DMS79 treated with DMSO at 0.1 percent for 48 hours (cell line): ENCODE data around the gene CPNE4.

Source experiments
- DNase-seq: peaks from one replicate; lab custom pipeline; 2025; lab: John Stamatoyannopoulos, UW

CPNE4 gene

DNA sequence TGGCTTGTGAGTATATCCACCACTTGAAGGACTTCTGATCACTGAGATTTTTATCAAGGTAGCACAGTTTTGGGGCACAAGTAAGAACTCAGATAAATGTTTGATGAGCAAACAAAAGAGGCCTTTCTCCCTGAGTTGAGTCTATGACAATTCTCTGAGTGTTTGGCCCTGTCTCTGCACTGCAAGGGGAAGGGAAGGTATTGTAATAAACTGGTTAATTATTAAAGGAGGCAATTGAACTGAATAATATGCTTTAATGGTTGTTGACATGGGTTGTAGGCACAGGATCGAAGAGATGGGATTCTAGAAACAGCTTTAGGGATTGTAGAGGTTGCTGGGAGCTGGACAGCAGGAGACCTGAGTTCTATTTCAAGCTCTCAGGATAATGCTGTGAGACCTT is 437.0 kb downstream of the CPNE4 start:
- DNase-seq, result no peak

DNA sequence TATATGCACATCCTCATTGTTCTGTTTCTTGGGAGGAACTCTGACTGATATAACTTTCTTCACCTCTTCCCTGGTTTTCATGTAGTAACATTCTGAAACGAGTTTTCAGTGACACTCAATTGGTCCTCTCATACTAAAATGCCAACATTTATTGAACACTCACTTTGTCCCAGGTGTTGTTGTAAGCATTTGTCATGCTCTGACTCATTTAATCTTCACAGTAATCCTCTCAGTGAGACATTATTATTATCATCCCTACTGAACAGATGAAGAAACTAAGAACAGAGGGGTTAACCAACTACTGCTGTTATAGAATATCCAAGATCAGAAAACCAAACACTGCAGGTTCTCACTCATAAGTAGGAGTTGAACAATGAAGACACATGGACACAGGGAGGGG is 437.9 kb downstream of the CPNE4 start:
- no peak for DNase-seq

DNA sequence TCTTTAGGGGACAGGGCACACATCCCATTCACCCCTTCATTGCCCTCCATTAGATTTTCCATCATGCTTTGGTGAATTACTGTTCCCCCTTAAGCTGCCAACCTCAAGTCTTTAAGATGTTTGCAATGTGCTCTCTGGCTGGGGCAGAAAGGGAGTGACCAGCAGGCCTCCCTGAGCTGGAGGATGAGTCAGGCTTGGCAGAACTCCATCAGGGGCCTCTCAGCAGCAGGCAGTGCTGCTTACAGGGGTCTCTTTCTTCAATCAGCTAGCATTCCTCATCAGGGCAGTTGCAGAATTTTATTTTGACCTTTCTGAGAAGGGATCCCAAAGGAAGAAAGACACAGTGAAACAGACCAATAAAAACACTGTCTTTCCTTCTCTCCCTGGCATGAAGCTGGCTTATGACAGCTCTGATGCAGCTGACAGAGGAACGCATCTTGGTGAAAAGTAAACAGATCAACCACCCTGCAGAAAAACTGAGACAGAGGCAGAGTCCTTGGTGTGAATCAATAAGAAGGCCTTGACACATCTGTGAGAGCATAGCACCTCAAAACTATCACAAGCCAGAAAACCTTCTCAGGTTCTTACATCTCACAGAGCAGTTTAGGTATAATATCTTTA is 443.3 kb downstream of the CPNE4 start:
- DNase-seq, result peak; percentile 6

DNA sequence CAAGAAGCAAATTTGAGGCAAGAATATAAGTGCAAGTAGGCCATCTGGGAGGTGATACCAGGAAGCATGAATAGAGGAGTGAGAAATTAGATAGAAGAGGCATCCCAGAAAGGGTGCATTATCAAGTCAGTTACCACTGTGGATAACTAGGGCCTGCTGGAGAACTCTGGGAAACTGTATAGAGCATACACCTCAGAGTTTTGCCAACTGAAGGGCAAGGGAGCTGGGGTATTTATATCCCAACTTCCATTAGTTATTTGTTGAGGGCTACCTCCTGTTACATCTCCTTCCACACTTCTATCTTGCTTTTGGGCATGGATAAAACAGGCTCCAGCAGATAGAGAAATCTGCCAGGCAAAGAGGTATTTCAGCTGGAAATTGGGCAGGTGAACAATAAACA is 448.5 kb downstream of the CPNE4 start:
- no peak for DNase-seq

DNA sequence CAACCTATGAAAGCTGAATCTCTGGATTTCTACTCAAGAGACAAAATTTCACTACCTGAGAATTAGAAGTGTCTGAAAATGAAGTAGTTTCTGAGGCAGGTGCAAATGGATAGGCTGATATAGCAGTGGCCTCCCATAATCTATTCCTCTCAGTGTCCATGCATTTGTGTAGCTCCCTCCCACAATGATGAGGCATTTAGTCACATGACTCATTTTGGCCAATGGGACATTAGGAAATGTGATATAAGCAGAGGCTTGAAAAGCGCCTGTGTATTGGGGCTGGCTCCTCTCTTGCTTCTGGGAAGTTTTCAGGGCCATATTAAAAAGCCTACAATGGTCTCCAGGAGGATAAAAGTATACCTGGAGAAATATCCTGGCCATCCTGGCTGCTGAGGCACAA is 452.4 kb downstream of the CPNE4 start:
- no peak for DNase-seq

DNA sequence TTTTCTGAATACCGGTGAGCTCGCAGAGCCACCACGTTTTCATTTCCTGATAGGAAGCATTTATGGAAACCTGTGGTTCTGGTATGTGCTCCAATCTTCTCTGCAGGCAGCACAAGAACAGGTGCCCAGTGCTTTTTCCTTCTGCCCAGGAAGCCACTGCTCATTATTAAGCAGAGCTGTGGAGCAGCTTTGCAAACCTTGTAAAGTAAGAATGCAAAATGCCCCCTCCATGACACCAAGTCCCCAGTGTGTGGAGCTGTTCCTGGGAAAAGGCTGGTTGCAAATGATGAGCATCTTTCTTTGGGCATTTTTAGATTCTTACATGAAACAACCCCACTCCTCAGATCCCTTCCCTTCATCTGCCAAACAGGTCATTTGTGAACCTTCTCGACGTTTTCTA is 466.4 kb downstream of the CPNE4 start:
- no peak for DNase-seq

DNA sequence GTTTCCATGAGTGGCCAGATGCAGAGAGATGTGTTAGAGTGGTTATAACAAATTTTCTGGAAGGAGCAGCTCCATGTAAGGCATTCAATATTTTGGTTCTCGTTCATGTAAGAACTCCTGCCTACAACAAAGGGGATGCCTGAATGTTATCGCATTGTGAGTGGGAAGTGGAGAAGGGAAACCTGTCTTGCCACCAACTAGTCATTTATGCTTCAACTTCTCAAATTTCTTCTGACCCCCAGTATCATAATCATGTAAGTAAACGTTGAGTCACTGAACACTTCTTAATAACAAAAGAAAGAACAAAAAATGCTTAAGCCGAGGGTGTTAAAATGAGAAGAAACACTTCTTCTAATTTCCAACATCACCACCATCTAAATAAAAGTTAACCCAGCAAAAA is 470.0 kb downstream of the CPNE4 start:
- no peak for DNase-seq

DNA sequence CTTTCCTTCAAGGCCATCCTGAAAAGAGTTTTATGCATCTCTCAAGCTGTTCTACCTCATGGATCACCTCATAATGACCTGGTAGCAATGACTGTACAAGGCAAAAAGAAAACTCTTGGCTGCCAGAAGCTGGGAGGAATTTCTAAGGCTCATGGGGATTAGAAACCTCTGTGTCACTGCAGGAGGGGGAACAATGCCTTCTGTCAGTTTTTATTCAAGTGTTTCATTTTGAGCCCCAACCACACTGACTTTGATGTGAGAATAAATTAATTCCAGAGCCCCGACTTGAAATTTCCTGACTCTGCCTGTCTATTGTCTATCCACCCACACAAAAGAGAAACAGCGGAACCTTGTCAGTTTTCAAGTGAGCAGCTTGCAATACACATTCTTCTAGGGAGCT is 473.3 kb downstream of the CPNE4 start:
- no peak for DNase-seq

DNA sequence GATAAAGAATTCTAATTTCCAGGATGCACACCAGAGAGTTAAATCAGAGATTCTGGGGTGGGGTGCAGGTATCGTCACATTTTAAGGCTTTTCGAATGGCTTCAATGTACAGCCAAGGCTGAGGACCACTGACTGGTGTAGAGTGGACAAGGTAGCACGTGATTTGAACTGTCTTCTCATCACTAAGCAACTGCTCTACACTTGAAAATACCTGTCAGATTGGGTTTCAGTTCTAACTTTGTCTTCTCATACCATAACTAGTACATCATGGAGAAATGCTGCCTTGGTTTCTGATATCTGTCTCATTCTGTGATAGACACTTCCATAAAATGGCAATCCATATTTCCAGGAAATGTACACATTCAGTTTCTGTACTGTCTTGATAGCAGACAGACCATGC is 474.0 kb downstream of the CPNE4 start:
- DNase-seq, result no peak

DNA sequence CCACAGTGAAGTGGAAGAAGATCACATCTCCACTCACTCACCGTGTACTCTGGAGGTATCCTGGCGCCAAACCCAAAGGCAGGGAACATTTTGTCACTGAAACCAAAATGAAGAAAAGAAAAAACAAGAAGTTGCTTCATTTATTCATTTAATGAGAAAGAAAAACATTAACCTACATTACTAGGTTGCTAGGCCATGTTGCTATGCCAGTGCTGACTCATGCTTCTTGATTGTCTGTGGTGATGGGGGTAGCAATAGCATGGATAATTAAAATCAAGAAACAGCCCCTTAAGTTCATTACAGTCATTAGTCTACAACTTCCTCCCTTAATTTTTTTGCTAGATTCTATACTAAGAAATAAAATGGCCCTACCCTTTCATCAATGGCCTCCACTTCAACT is 479.4 kb downstream of the CPNE4 start:
- DNase-seq, result no peak

DNA sequence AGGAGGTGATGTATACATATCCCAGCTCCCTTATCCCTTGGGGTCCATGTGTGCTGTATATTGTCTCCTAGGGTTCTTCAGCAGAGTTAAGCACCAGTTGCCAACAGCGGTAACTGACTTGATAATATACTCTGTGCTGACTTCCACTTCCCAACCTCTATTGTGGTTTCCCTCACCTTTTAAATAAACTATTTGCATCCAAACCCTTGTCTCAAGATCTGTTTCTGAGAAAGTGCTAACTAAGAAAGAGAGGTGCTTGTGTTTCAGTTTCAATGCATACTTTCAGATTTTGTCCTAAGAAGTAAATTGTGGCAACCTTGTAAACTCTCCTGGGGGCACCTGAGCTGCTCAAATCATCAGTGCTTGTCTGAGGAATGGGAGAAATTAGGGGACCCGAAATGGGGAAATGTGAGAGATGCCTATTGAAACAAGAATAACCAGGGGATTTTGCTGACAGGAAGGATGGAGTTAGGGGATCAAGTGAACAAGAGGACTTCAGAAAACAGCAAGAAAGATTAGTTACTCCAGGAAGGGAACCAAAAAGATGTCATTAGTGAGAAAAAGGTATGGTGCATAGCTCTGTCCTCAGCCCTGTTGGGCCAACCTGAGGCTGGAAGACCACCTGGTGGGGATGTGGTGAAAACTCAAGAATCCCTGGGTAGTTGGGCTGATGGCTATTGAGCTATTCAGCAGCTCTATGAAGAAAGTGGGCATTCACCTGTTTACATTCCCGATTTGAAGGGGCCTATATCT is 481.1 kb downstream of the CPNE4 start:
- no peak for DNase-seq

DNA sequence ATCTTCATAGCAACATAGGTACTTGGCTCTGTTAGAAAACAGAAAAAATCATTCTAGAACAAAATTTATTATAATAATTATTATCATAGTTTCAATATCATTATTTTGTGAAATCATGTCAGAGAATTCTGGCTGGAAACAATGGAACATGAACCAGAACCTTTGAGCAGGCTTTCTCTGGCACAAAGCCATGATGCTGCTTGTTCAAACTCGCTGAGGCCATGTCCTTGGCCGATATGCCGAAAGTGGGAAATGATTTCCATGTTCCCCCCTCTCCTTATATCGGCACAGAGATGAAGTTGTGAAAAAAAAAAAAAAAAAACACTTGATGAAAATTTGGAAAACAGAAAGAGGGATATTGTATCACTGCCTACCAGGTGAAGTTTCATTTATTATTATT is 483.1 kb downstream of the CPNE4 start:
- DNase-seq, result peak; percentile 43

DNA sequence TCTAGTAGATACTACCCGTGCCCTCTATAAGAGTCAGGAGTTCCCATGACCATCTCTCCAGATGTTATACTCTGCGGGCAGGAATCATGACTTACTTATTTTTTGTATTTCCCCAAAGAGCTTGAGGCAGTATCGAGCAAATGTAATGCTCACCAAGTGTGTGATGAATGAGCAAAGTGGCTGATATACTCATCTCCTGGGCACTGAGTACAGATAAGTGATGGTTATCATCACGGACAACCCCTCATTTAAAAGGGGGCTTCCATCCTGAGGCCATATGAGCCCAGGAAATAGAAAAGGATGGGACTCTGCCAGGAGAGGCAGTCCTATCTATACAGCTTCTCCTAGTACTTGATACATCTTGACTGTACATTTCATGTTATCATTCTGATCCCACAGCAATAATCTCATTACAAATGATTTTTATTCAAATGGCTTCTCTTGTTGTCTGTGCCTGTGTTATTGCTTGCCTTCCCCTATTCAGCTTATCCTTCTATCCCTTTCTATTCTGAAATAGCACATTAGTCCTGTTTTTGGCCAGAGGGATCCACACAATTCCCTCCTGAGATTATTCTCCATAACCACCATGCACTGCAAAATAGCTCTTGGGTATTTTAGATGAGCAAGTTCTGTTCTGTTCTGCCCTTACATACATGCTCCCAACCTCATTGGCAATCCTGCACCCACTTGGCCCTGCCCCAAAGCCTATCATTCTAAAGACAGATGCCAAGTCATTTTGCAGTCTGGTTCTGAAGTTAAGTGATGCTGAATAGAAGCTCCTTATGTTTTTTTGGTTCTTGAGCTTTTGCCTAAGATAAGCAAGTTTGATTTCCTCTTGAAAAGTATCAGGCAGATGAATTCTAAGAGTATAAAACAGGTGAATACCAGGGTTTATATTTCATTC is 484.0 kb downstream of the CPNE4 start:
- DNase-seq, result peak; percentile 37

DNA sequence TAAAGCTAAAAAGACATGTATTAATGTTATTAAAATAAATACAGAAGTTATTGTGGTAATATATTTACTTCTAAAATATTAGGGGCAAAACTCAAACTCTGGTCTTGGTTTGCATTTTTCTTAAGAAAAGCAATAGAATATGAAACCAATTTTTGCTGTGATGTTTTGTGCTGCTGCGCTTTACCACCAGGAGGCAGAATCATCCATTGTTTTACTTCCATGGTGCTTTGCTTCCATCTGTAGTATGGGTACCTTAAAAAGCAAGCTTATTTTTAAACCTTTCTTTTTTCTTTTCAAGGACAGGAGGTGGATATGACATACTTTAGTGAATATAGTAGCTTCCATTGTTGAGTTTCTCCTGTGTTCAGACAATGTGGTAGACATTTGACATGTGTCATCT is 485.5 kb downstream of the CPNE4 start:
- no peak for DNase-seq

DNA sequence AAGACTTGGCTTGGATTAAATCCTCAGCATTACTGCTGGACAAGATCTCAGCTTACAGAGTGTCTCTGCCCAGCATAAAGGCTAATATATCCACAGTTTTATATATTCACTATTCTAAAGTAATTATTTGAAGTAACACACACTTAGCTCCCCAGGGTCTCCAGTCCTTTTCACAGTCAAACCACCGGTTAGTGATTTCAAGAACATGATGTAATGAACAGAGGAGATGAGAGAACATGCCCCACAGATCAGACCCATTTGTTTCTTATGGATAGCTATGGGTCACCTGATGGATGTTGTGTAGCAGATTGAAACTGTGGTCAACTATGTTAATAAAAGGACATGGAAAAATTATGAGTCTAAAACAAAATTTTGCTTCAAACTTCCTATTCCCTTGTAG is 487.2 kb downstream of the CPNE4 start:
- DNase-seq, result no peak

DNA sequence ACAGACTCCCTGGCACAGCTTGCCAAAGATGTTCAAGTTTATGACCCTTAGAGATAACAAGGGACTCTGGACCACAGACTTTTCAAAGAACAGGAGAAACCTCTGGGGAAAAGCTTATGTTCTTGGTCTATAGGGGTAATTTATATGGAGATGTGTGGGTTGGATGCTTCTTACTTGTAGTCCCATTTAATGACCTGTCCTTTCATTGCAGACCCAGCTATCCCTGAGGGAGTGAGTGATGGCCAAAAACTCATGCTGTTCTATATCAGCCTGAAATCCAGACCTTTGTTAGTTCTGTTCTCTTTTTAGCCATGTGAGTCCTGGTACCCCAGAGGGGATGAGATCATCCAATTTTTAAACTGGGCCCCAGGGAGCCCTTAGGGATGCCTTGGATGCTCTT is 488.4 kb downstream of the CPNE4 start:
- DNase-seq, result no peak

DNA sequence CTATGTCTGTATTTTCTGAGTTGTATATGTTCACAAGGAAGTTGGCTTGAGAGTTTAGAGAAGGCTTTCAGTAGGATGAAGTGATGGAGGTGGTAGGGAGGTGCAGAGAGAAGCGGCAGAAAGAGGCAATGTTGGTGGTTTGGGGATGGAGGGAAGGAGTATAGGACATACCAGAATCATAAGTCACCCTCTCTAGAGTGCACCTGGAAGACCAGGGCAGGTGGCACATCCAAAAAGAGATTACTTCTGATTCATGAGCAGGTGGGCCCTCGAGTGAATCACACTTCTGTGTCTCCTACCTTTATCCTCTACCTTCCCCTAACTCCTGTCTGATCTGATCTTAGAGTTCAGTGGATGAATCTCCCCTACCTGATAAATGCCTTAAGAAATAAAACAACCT is 490.3 kb downstream of the CPNE4 start:
- DNase-seq, result no peak

DNA sequence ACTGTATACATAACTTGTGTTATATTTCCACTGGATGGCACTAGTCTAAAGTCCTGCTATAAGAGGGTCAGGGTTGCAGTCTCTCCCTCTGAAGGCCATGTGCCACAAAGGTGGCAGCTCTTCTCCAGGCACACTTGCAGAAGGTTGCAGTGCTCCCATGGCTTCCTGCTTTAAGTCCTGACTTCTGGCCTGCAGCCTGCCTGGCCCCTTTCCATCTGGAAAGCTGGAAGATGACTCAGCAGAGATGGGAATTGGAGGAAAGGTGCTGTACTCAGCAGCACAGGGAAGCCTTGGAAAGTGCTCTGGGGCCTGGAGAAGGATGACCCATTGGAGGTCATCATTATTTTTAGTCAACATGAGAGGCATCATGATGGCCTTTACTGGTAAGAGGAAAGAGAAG is 491.1 kb downstream of the CPNE4 start:
- DNase-seq, result no peak

DNA sequence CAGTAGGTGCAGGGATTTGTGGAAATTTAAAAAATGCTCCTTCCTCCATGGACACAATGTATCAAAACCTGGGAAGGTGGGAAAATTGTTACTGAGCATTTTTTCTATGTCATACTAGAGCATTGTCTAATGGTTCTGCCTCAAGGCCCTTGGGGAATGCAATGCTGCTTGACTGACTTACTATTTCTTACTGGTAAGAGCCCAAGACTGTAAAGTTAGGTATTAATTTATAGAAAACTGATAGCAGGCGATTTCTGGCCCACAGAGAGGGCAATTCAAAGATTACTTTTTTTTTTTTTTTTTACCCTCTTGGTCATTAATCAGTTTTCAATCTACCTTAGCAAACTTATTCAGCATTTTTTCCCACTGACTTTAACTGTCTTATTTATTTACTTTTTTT is 493.5 kb downstream of the CPNE4 start:
- DNase-seq, result no peak

DNA sequence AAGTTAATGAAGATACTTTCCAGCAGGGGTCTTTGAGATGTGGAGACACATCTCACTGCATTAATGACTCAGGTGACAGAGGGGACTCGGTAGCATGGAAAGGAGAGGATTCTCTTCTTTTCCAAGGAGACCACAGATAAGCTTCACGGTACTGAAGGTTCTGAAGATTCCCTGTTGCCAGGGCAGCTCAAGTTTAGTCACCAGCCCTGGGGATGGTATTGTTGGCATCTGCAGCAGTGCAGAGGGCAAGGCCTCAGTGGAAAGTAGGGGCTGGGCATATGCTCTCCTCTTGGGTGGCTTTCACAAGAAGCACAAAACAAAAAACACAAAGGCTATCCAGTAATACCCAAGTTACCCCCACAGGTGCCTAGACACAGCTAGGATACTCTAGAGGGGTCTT is 494.0 kb downstream of the CPNE4 start:
- no peak for DNase-seq

DNA sequence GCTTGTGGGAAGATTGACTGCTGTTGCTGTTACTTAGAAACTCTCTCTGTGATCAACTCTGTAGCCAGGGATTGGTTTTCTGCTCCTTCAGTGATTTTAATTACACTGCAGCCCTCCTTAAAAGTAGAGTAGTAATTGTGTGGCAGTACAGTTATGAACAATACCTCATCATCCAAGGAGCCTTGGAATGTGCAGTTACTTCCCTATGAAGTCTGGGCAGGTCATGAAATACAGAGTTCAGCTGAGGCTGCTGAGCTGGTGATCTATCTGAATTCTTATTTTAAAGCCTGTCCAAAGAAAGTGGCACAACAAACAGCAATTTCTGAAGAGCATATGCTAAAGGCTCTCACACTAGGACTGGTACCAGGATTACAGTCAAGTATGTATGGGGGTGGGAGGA is 494.7 kb downstream of the CPNE4 start:
- DNase-seq, result no peak

DNA sequence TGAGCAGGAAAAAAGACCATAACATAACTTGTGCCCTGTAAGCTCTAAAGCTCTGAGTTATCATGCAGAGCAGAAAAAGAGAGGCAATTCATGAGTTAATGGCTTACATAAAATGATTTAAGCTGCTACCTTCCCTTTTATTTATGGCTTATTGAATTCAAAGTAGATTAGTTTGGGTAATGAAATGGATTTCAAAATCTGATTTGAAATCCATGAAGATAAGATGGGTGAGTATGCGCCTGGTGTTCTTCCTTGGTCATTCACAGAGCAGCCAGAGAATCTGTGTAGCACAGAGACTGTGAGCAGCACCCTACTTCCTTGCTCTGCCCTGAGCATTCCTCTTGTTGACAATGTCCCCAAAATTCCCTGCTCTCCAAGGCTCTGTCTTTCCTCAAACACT is 495.8 kb downstream of the CPNE4 start:
- DNase-seq, result no peak

DNA sequence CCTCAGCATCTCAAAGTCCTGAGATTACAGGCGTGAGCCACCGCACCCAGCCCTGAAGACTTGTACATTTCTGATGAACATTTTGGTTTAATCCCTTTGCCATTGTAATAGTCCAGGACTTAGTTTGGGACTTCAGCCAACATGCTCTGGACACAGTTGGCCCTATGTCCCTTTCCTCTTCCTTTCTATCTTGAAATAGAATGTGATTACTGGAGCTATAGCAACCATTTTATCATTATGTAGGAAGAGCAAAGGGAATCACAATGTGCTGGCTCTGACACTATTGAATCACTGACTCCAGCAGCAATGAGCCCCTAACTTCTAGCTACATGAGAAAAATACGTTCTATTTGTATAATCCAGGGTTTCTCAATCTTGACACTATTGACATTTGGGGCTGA is 497.3 kb downstream of the CPNE4 start:
- no peak for DNase-seq
